Neural cell (in vitro differentiated cells): ENCODE data around the gene RABIF.

Experiments used
- CTCF ChIP-seq: fragments of 450-650 bp; IDR thresholded peaks from 2 replicates; pipeline ENCODE4 v1.5.1; 2014; ENCODE audit warnings: antibody characterized with exemption, mild to moderate bottlenecking, moderate library complexity; ENCODE audit not compliant: poor library complexity, severe bottlenecking
- EP300 ChIP-seq: fragments of 450-650 bp; conservative IDR thresholded peaks from 2 replicates; pipeline ENCODE4 v1.6.1; 2014; ENCODE audit warnings: antibody characterized with exemption, mild to moderate bottlenecking, moderate library complexity; ENCODE audit not compliant: poor library complexity, severe bottlenecking
- EZH2 ChIP-seq: fragments of 200-600, 300-800 bp; shearing (Covaris generic), sonication (generic); IDR thresholded peaks from 2 replicates; pipeline ENCODE4 v1.6.1; 2014; ENCODE audit warnings: antibody characterized with exemption, low read length, borderline replicate concordance, mild to moderate bottlenecking; ENCODE audit not compliant: insufficient read depth, poor library complexity, severe bottlenecking
- MXI1 ChIP-seq: fragments of 450-650 bp; conservative IDR thresholded peaks from 2 replicates; pipeline ENCODE4 v1.6.1; 2014; ENCODE audit warnings: antibody characterized with exemption, mild to moderate bottlenecking; ENCODE audit not compliant: poor library complexity, severe bottlenecking

GRCh38 chr1:202844259-202844658 lies 44.7 kb downstream of the RABIF start:
- TF ChIP-seq CTCF (no peak), EP300 (no peak), EZH2 (no peak), MXI1 (no peak)
